Duodenal mucosa (tissue), 2 donors: Measurements from ENCODE around the gene CDC37.
A peak's percentile ranks its signal among the peaks of the same experiment; 100 is the strongest.
"Not testable (repeated sequence)": the region's sequence is repeated elsewhere in the genome, so short reads cannot be mapped to it uniquely, and the experiment has no call there.

Source experiments
- H3K27ac ChIP-seq: one replicate; pipeline ENCODE4 v1.7.0; 2013; ENCODE audit warnings: low read depth, low read length
- H3K27me3 ChIP-seq, 2 donors: one replicate each; pipeline ENCODE4 v1.7.0; 2013; ENCODE audit warnings: low read length in 2 of 2, control low read depth in 1 of 2; ENCODE audit not compliant: insufficient read depth in 2 of 2, control insufficient read depth in 1 of 2
- H3K36me3 ChIP-seq, 2 donors: one replicate each; pipeline ENCODE4 v1.7.0; 2013; ENCODE audit warnings: low read length in 2 of 2, control low read depth in 1 of 2; ENCODE audit not compliant: insufficient read depth in 2 of 2, control insufficient read depth in 1 of 2
- H3K4me1 ChIP-seq, 2 donors: one replicate each; pipeline ENCODE4 v1.7.0; 2013; ENCODE audit warnings: low read length in 2 of 2, control low read depth in 1 of 2; ENCODE audit not compliant: insufficient read depth in 2 of 2, control insufficient read depth in 1 of 2
- H3K4me3 ChIP-seq, 2 donors: one replicate each; pipeline ENCODE4 v1.7.0; 2013; ENCODE audit warnings: low read length in 2 of 2, low read depth in 1 of 2
- H3K9ac ChIP-seq, 2 donors: one replicate each; pipeline ENCODE4 v1.7.0; 2013; ENCODE audit warnings: low read length in 2 of 2, low read depth in 1 of 2
- H3K9me3 ChIP-seq, 2 donors: one replicate each; pipeline ENCODE4 v1.7.0; 2013; ENCODE audit warnings: low read length in 2 of 2, control low read depth in 1 of 2; ENCODE audit not compliant: control insufficient read depth in 1 of 2

Gene CDC37

DNA sequence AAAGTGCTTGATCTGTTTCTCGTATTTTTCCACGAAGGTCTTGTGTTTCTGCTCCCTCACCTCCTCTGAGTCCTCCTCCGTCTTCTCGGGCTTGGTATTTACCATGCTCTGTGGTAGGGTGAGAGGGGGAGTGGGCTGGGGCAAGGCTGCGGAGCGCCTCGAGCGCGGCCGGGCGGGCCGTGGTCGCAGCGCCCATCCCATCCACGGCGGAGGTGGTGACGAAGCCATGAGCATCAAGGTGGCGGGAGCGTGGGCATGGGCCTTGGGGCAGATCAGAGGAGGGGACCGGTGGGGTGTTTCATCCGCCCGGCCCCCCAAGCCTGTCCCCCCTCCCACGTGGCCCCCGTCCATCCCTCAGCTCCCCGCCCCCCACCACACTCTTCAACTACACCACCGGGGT lies 7.9 kb downstream of the CDC37 start:
- Histone ChIP-seq H3K9me3 (no peaks in the 10 kb centered on the region), H3K9ac (no peak overlapping the region), H3K27me3 (no peaks in the 10 kb centered on the region), H3K27ac (no peak overlapping the region), H3K4me3 (no peak overlapping the region), H3K36me3 (peaks cover 16 to 59% of the 10 kb centered on the region in 2 donors), H3K4me1 (no peaks in the 10 kb centered on the region)

DNA sequence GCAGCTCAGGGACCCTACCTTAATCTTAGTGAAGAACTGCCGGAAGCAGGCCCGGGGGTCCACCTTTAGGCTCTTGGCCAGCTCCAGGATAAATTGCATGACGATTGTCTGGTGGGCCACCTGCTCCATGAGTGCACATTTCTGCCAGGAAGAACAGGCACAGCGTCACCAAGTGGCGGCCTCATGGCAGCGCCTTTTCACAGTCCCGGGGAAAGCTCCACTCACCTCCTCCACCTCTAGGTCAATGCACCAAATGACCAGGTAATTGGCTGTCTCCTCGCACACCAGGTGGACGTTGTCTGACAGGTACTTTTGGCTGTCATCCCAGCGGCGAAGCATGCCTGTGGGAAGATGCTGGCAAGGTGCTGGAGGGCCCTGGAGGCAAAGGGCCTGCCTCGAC lies 8.3 kb downstream of the CDC37 start:
- Histone ChIP-seq H3K9me3 (no peaks in the 10 kb centered on the region), H3K36me3 (peaks cover 16 to 59% of the 10 kb centered on the region in 2 donors), H3K27me3 (no peaks in the 10 kb centered on the region), H3K4me3 (no peak overlapping the region), H3K4me1 (no peaks in the 10 kb centered on the region), H3K27ac (no peak overlapping the region), H3K9ac (no peak overlapping the region)

DNA sequence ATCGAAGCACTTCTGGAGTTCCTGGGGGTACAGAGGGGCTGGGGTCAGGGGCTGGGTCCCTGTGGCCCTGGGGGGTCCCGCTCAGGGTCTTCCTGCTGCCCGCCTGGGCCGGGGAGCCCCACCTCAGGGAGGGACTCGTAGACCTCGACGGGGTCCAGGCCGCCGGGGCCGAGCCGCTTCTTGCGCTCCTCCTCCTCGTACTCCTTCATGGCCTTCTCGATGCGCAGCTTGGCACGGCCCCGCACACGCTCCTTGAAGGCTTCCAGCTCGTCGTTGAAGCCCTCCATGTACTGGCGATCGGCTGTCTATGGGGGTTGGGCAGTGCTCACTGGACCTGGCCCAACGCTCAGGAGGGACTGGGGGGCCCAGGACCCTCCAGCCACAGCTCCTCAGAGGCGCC lies 10.2 kb downstream of the CDC37 start:
- Histone ChIP-seq H3K9me3 (no peaks in the 10 kb centered on the region), H3K27ac (no peak overlapping the region), H3K27me3 (no peaks in the 10 kb centered on the region), H3K4me3 (no peak overlapping the region), H3K4me1 (no peaks in the 10 kb centered on the region), H3K36me3 (peaks cover 16 to 54% of the 10 kb centered on the region in 2 donors), H3K9ac (no peak overlapping the region)

- H3K4me1 ChIP-seq, result no peaks in the 10 kb centered on the region
- no peaks in the 10 kb centered on the region for H3K27me3 ChIP-seq
- no peaks in the 10 kb centered on the region for H3K9me3 ChIP-seq
- H3K9ac ChIP-seq, result no peak overlapping the region
- peaks cover 16 to 51% of the 10 kb centered on the region in 2 donors for H3K36me3 ChIP-seq
- H3K27ac ChIP-seq, result no peak overlapping the region
- no peak overlapping the region for H3K4me3 ChIP-seq
Measured at GRCh38 chr19:10392120-10392519, 11.2 kb downstream of the CDC37 start.

- H3K36me3 ChIP-seq, result peaks cover 16 to 46% of the 10 kb centered on the region in 2 donors
Measured at GRCh38 chr19:10390652-10391286, 12.6 kb downstream of the CDC37 start.

GRCh38 chr19:10389863-10390262 lies 13.5 kb downstream of the CDC37 start:
- Histone ChIP-seq H3K4me3 (no peak overlapping the region), H3K27me3 (no peaks in the 10 kb centered on the region), H3K4me1 (no peaks in the 10 kb centered on the region), H3K9ac (no peak overlapping the region), H3K27ac (no peak overlapping the region), H3K9me3 (no peaks in the 10 kb centered on the region), H3K36me3 (peaks cover 11 to 39% of the 10 kb centered on the region in 2 donors)

More at GRCh38 chr19:10390652-10391286, 12.6 kb downstream of the CDC37 start:
- no peak overlapping the region for H3K9ac ChIP-seq
- H3K4me3 ChIP-seq, result no peak overlapping the region
- H3K4me1 ChIP-seq, result no peaks in the 10 kb centered on the region
- no peak overlapping the region for H3K27ac ChIP-seq
- H3K27me3 ChIP-seq, result no peaks in the 10 kb centered on the region
- H3K9me3 ChIP-seq, result no peaks in the 10 kb centered on the region

- no peak overlapping the region for H3K27ac ChIP-seq
- H3K9ac ChIP-seq, result no peak overlapping the region
- no peaks in the 10 kb centered on the region for H3K27me3 ChIP-seq
- H3K9me3 ChIP-seq, result no peaks in the 10 kb centered on the region
- H3K4me3 ChIP-seq, result no peak overlapping the region
- peaks cover 9 to 32% of the 10 kb centered on the region in 2 donors for H3K36me3 ChIP-seq
- H3K4me1 ChIP-seq, result no peaks in the 10 kb centered on the region
Measured at GRCh38 chr19:10388957-10389356, 14.4 kb downstream of the CDC37 start.

DNA sequence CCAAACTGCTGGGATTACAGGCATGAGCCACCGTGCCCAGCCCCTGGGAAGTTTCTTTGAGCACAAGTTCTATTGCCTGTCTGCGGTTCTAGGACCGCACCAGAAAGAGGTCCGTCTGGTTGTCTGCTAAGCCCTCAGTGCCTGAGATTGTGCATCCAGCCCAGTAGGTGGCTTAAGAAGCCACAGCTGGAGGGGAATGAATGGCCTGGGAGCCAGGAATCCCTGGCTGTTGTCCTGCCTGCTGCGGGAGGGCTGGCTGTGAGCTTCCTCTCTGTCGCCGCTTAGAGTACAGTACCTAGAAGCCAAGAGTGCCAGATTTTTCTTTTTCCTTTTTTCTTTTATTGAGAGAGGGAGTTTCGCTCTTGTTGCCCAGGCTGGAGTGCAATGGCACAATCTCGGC lies 18.8 kb downstream of the CDC37 start:
- Histone ChIP-seq H3K4me3 (no peak overlapping the region), H3K27me3 (no peaks in the 10 kb centered on the region), H3K27ac (no peak overlapping the region), H3K4me1 (peaks cover 8 to 10% of the 10 kb centered on the region in 2 donors), H3K9me3 (no peaks in the 10 kb centered on the region), H3K9ac (no peak overlapping the region), H3K36me3 (no peaks in the 10 kb centered on the region)

DNA sequence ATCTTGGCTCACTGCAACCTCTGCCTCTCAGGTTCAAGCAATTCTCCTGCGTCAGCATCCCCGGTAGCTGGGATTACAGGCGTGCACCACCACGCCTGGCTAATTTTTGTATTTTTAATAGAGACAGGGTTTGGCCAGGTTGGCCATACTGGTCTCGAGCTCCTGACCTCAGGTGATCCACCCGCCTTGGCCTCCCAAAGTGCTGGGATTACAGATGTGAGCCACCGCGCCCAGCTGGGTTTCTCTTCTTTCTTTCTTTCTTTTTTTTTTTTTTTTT lies 20.2 kb downstream of the CDC37 start:
- not testable (repeated sequence) for H3K27ac ChIP-seq, H3K27me3 ChIP-seq

DNA sequence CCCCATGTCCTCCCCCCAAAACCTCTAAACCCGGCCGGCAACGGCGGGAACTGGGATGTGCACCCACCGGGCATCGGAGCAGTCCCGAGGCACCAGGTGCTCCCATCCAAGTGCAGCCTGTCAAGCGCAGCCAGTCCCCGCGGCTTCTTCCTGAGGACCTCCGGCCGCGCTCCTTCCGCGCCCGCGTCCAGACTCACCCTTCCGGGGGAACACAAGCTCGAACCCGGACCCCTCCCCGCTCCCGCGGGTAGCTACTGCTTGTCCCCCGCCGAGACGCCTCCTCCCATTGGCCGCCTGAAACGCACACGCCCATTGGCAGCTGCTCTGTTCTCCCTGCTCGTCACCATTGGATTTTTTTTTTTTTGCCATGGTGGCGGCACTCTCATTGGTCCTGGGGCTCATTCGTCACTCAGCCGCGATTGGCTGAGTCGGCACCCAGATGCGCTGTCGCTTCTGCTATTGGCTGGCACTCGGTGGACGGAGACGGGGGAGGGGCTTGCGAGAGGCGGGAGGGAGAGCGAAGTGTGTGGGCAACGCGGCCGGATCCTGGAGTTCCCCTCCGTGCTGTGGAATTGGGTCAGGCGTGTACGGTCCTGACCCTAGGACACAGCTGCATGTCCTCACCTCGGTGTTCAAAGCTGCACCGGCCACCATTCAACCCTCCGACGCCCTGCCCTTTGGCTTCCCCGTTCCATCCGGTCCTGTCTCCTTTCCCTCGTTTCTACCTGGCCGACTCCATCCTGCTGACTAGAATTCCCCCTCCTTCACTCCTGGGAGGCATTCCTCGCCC lies 22.8 kb downstream of the CDC37 start, which contains the start of gene TYK2:
TYK2 (minus strand) TSS at position 260 of the 790 bp plus-strand sequence. CDS start 2,166 bp downstream, outside the sequence.
- H3K9me3 ChIP-seq, result no peaks in the 10 kb centered on the region

More for the DNA sequence above, 20.2 kb downstream of the CDC37 start:
- not testable (repeated sequence) for H3K36me3 ChIP-seq, H3K9me3 ChIP-seq, H3K4me3 ChIP-seq, H3K9ac ChIP-seq
- peaks cover 10 to 12% of the 10 kb centered on the region in 2 donors for H3K4me1 ChIP-seq

More for the DNA sequence above, 22.8 kb downstream of the CDC37 start, which contains the start of gene TYK2:
- Histone ChIP-seq H3K27me3 (no peaks in the 10 kb centered on the region), H3K36me3 (peaks cover 0 to 9% of the 10 kb centered on the region in 2 donors), H3K4me1 (peaks cover 10 to 12% of the 10 kb centered on the region in 2 donors), H3K4me3 (peak within 1 kb of the TSS; percentile 92 to 98), H3K27ac (peak within 1 kb of the TSS; percentile 74), H3K9ac (peak within 1 kb of the TSS; percentile 92 to 95)
